ENCODE data around the gene INKA1.

GRCh38 chr3:49759226-49759625, 43.8 kb upstream of the INKA1 start:
- TF ChIP-seq EP300 (IDR thresholded peaks at IDR 0.05; ENCODE audit: low read depth): no peak
- no peak for TF ChIP-seq CTCF (IDR thresholded peaks at IDR 0.05)
- TF ChIP-seq POLR2AphosphoS5 (IDR thresholded peaks at IDR 0.05): no peak
- no peak for TF ChIP-seq POLR2A (IDR thresholded peaks at IDR 0.05)
